CD4-positive, alpha-beta T cell treated with Interleukin-4 for 1 hour (primary cell): Measurements from ENCODE around the gene FTSJ3.
A peak's percentile ranks its signal among the peaks of the same experiment; 100 is the strongest.

Source experiments
- DNase-seq, 2 donors: peaks; one replicate each; pipeline ENCODE4 v3.0.0-alpha.2; 2020 to 2022

The FTSJ3 gene

DNA sequence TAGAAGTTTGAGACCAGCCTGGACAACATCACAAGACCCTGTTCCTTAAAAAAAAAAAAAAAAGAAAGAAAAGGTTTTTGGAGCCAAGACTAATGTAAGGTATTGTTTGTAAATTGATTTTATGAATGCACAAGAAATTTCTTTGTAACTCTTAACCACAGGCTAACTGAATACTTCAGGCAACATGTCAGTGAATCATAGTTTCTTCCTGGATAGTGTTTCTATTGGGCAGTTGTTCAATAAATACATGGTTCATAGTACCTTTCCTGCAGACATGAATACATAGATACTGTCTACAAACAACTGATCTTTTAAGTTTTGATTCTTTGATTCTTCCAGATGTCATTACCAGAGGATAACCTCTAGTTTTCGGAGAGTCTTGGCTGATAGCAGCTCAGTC, 41.9 kb downstream of the FTSJ3 start:
- DNase-seq, result no peak

DNA sequence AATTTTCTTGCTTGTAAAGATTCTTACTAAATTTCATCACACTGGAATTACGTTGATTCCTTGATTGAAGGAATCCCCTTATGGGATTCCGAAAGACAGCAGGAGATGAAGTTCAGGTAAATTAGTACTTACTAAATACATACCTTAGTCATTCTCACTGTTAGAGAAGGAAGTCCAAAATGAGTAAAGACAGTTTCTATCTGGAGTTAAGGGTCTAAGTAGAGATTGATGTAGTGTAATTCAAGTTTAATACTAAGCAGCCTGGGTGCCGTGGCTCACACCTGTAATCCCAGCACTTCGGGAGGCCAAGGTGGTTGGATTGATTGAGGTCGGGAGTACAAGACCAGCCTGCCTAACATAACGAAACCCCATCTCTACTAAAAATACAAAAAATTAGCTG, 43.9 kb downstream of the FTSJ3 start:
- no peak for DNase-seq

DNA sequence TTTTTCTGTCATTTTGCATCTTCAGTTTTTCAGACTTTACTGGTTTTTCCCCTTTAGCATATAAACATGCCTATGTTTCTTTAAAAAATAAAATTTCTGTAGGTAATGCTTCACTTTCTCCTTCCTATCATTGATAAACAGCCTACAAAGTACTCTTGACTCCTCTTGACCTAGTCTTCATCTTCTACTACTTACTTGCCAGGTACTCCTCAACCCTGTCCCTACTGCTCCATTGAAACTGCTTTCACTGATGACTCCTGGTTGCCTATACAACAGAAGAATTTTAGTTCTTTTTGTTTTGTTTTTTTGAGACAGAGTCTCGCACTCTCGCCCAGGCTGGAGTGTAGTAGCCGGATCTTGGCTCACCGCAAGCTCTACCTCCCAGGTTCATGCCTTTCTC, 46.5 kb downstream of the FTSJ3 start:
- DNase-seq, result no peak

DNA sequence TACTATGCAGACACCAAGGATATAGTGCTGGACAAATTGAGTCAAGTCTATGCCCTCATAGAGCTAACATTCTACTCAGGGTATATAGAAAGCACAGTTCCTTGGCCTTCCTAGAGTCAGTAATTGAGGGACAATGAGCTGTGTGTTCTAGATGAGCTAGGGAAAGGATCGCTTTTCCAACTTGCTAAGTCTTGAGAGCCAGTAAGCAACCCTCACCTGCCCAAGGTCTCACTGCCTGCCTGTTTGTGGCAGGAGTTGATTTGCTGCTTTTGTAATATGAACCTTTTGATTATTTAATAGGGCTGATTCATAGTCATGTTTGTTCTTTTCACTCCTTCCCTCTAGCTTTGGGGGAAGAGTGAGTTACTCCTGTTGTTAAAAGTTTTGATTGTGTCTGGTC, 47.0 kb downstream of the FTSJ3 start:
- no peak for DNase-seq

DNA sequence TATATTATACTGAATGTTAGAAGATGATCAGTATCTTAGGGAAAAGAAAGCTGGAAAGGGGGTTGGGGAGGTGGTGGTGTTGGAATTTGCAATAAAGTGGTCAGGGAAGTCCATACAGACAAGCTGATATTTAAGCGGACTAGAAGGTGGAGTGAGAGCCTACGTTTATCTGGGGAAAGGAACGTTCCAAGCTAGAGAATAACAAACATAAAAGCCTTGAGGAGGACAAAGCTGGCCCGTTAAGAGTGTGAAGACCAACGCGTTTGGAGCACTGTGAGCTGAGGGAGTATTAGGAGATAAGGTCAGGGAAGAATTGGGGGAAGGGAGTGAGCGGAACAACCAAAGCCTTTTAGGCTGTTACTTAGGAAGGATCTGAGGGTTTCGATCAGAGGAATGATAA, 52.0 kb downstream of the FTSJ3 start:
- no peak for DNase-seq

DNA sequence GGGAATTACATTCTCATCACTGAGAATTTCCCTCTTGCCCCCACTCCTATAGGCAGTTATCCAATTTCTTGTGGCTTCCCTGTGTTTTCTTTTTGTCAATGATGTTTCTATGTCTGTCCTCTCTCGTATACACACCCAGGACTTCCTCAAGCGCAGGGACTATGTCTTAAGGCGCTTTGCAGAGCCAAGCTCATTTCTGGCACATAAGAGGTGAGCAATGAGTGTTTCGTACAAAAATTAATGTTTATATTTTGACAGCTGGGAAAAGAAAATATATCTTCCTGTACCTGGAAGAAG, 52.5 kb downstream of the FTSJ3 start:
- DNase-seq, result no peak

DNA sequence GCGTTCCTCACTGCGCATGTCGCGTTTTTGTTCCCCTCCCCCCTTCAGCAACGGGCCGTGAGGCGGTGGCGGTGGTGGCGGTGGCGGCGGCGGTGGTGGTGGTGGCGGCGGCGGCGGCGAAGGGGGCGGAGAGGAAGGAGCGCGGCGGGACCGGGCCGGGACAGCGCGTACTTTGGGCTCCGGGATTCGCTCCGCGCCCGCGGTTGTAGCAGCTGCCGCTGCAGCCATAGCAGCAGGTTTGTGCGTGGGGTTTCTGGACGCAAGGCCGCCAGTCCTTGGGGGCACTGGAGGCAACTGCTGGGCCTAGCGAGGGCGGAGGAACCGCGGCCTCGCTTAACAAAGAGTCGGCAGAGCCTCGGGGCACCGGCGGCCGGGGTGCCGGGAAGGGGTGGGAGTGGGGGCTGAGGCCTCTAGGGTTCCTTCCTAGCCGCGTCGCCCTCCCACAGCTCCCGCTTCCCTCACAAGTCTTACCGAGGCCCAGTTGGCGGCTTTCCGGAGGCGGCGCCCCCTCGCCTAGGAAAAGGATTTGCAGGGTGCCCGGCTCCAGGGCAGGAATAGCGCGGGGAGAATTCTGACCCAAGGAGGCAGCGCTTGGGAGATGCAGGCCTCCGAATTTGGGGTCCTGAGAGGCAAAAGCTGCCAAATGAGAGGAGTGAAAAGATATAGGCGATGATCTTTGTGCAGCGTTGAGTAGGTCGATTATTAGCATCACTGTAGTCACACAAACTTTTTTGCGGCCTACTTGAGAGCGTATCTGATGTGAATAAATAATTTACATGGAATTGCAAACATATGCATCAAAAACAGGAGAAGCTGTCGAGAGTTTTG, 53.1 kb downstream of the FTSJ3 start, which contains the start of gene DDX42:
Gene DDX42 (plus strand): TSS at position 30 of the 828 bp plus-strand sequence. CDS start 12,880 bp downstream, outside the sequence.
- DNase-seq, result no peak

DNA sequence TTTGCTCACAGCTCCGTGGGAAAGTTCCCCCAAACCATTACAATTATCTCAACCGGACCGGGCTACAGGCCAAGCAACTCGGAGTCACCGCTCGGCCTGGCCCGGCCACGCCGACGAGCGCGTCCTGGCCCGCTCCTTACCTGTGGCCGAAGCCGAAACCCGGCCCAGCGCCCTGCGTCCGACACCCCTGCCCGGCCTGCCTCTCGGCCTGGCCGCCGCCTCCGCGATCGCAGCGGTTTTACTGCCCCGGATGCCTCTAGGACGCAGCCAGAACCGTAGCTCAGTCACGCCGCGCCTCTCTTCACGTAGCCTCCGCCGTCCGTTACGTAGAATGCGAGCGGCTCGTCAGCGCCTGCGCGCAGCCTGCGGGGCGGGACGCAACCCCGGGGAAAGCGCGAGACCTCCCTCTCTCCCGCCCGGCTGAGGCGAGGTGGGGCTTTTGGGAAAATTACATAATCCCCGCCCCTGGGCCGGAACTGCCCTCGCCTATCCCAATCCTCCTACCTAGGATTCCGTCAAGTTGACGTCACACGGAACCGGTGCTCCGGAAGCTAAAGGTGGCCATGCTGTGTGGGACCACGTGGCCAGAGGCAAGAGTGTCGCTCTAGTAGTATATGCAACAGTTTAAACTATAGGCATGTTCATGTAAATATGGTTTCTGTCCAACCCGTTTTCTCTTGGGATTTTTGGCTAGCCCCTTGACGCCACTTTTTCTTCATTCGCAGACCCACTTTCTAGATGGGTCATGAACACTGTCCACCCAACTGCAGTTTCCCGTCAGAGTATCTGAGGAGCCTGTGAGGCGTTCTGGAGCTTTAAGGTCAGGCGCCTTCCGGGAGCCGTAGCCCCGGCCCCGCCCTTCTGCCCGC, 54.0 kb downstream of the FTSJ3 start, which contains the start of gene CCDC47:
Gene CCDC47 (minus strand): TSS at position 326 of the 869 bp plus-strand sequence. CDS start 7,422 bp downstream, outside the sequence.
- peak; percentile 99 for DNase-seq

DNA sequence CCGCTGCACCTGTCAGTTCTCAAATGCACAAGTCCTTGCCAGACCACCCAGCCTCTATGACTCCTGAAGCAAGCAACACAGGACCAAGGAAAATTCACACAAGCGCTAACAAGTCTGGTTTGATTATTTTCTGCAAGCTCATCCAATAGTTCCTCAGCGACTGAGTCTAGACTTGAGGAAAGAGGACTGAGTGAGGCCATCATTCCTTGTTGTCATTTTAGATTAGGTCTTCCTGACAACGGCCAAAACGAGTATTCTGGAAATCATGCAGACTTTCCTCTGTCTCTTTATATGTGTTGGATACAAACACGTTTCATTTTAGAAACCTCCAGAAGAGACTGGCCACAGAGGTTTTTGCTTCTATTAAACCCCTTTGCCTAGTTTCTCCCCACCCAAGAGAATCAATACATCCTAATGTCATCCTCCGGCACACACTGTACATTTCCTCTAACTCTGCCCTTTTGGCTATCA, 54.6 kb downstream of the FTSJ3 start:
- no peak for DNase-seq
